ENCODE results near the gene CDH4. TPM values are rescaled to one million over a fixed set of nuclear protein-coding genes. Genes with fewer than 3 reads are reported as not detected.

CDH4 gene
- total and polyA plus RNA-seq, 2 of the 8 experiments (the other 6 are each of a cell fraction or from before 2014, with no cell fraction given), result 4.3 to 7.9 TPM

GRCh38 chr20:61898405-61898804, 646.3 kb downstream of the CDH4 start:
- Histone ChIP-seq H2AK5ac (ENCODE audit: low read depth, low read length) (no peak overlapping the region), H3K14ac (ENCODE audit: insufficient read length) (no peak overlapping the region), H2BK120ac (replicated peaks; ENCODE audit: low read depth, low read length) (no peak overlapping the region), H3K23ac (ENCODE audit: insufficient read length) (no peak overlapping the region), H3K23me2 (ENCODE audit: low read depth, low read length) (peaks cover 4% of the 10 kb centered on the region; the same call in 1 of the 2 replicates), H3K79me2 (ENCODE audit: control insufficient read depth in 1 of 2, insufficient read depth in 2 of 2, low read length in 2 of 2) (no peaks in the 10 kb centered on the region), H4K8ac (ENCODE audit: extremely low read depth, insufficient read depth, low read length) (no peak overlapping the region), H2BK5ac (ENCODE audit: low read depth, low read length) (no peak overlapping the region), H4K5ac (ENCODE audit: insufficient read length, low read depth, low read length) (no peak overlapping the region), H3K4me2 (ENCODE audit: insufficient read depth in 1 of 2, low read depth in 2 of 2, low read length in 2 of 2) (no peak overlapping the region), H3K79me1 (ENCODE audit: low read depth, low read length) (no peaks in the 10 kb centered on the region), H3K4me3 (ENCODE audit: extremely low read depth in 1 of 4, insufficient read depth in 2 of 4, low read depth in 3 of 4, low read length in 4 of 4) (no peak overlapping the region), H3K27me3 (replicated peaks in 1 of 4; ENCODE audit: control insufficient read depth in 3 of 4, extremely low read depth in 1 of 4, insufficient read depth in 3 of 4, low read length in 3 of 4) (peaks cover 0 to 3% (median 0%) of the 10 kb centered on the region in 4 experiments; a peak in 2 of 7 replicates), H2BK15ac (ENCODE audit: low read length) (no peak overlapping the region), H4K20me1 (replicated peaks in 1 of 2; ENCODE audit: control insufficient read depth in 1 of 2, insufficient read depth in 2 of 2, low read length in 2 of 2) (peaks cover 2 to 3% of the 10 kb centered on the region in 2 experiments), H3K4me1 (replicated peaks in 1 of 4; ENCODE audit: control insufficient read depth in 3 of 4, insufficient read depth in 4 of 4, low read length in 3 of 4) (no peaks in the 10 kb centered on the region), H3K27ac (ENCODE audit: low read depth, low read length) (no peak overlapping the region), H2BK12ac (ENCODE audit: low read depth, low read length) (no peak overlapping the region), H3K9ac (replicated peaks in 1 of 4; ENCODE audit: extremely low read depth in 1 of 4, low read depth in 3 of 4, low read length in 3 of 4) (no peak overlapping the region), H3K18ac (ENCODE audit: extremely low read depth, low read length) (no peak overlapping the region), H2BK20ac (ENCODE audit: low read length) (no peak overlapping the region), H2AFZ (ENCODE audit: low read length) (no peak overlapping the region), H3K9me3 (ENCODE audit: insufficient read depth in 2 of 2, low read depth in 1 of 2, low read length in 1 of 2) (no peaks in the 10 kb centered on the region), H3K56ac (replicated peaks; ENCODE audit: insufficient read length, low read depth, low read length) (no peak overlapping the region), H3K36me3 (ENCODE audit: control insufficient read depth in 2 of 4, insufficient read depth in 4 of 4, low read length in 3 of 4) (no peaks in the 10 kb centered on the region), H4K91ac (replicated peaks; ENCODE audit: insufficient read length, low read length) (no peak overlapping the region), H3K4ac (replicated peaks; ENCODE audit: insufficient read length, low read depth, low read length) (no peak overlapping the region)
- ChIA-PET CTCF (ENCODE audit: partially characterized antibody) (interaction anchor here (1.5 to 2.5 kb wide), 2 partner anchors 12 to 113 kb away, joined by 3 to 13 read pairs; no protein-coding TSS in a partner anchor), POLR2A (ENCODE audit: partially characterized antibody) (no interaction called here)
- FAIRE-seq (no peak), DNase-seq (ENCODE audit: low read depth in 1 of 2, low spot score in 2 of 2) (no peak)
- 85% methylated on average over 7 of the region's 8 CpGs; no CpG with 5 or more reads in 1 of the 2 experiments for WGBS, 2 experiments (ENCODE audit: extremely low coverage in 1 of 2, insufficient coverage in 1 of 2, insufficient read length in 1 of 2, insufficient replicate concordance in 2 of 2, low coverage in 1 of 2, low lambda C conversion rate in 2 of 2, missing lambda C conversion rate in 1 of 2)
- TF ChIP-seq CREB1 (IDR thresholded peaks at IDR 0.05) (no peak), POLR2A (IDR thresholded peaks at IDR 0.05; ENCODE audit: control extremely low read depth in 1 of 2, low read depth in 2 of 2, low read length in 2 of 2) (no peak), KDM5A (IDR thresholded peaks at IDR 0.05; ENCODE audit: low read length) (no peak), CTBP2 (IDR thresholded peaks at IDR 0.05; ENCODE audit: borderline replicate concordance, insufficient read depth, insufficient read length, low read length) (no peak), CTCF (IDR thresholded peaks at IDR 0.05; ENCODE audit: control extremely low read depth in 1 of 3, insufficient read depth in 1 of 3, low read depth in 1 of 3, low read length in 3 of 3) (no peak), GTF2F1 (IDR thresholded peaks at IDR 0.05; ENCODE audit: borderline replicate concordance, low read depth, low read length) (no peak), RNF2 (IDR thresholded peaks at IDR 0.05; ENCODE audit: borderline replicate concordance, low read depth, low read length, missing control alignments, poor library complexity, severe bottlenecking) (no peak), TAF7 (optimal IDR thresholded peaks at IDR 0.05; ENCODE audit: borderline replicate concordance, low read depth, low read length) (no peak), USF2 (IDR thresholded peaks at IDR 0.05; ENCODE audit: low read length) (no peak), RXRA (IDR thresholded peaks at IDR 0.05; ENCODE audit: insufficient read depth, low read depth, low read length) (no peak)

Measured in H1 (cell line).